Skin of body (tissue), 3 donors: ENCODE measurements around the gene CFAP70. TPM values are rescaled to one million over a fixed set of nuclear protein-coding genes. Genes with fewer than 3 reads are reported as not detected.

Source experiments
- DNase-seq: peaks from one replicate; lab custom pipeline; 2025; lab: John Stamatoyannopoulos, UW
- small RNA-seq: library from RNA; depleted of rRNA; stranded (forward); fragments of <200 nt; gene quantifications from one replicate; pipeline ENCODE3, GENCODE V24; 2014; ENCODE audit warnings: low replicate concordance
- total RNA-seq: library from RNA; depleted of rRNA; stranded (reverse); fragments of >200 nt; gene quantifications from one replicate; pipeline ENCODE4 v1.2.3, GENCODE V29; 2014

Gene CFAP70
- total RNA-seq, 1 donor from 2014 or later, result 3.4 TPM

- no peak for DNase-seq
These were observed 140.1 kb downstream of the CFAP70 start for GRCh38 chr10:73218431-73219191.

GRCh38 chr10:73217628-73218027 is 141.0 kb downstream of the CFAP70 start:
- DNase-seq, result no peak

DNA sequence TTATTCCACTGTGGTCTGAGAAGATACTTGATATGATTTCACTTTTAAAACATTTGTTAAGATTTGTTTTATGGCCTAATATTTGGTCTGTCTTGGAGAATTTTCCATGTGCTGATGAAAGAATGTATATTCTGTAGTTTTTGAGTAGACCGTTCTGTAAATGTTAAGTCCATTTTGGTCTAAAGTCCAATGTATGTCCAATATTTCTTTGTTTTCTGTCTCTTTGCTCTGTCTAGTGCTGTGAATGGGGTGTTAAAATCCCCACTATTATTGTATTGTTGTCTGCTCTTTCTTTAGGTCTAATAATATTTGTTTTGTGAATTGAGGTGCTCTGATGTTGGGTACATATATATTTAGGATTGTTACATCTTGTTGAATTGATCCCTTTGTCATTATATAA is 142.9 kb downstream of the CFAP70 start:
- no peak for DNase-seq

GRCh38 chr10:73211106-73211811 is 147.4 kb downstream of the CFAP70 start:
- no peak for DNase-seq

GRCh38 chr10:73210395-73211105 is 148.1 kb downstream of the CFAP70 start:
- no peak for DNase-seq

- DNase-seq, result no peak
These were observed 149.0 kb downstream of the CFAP70 start for GRCh38 chr10:73209705-73210104.

DNA sequence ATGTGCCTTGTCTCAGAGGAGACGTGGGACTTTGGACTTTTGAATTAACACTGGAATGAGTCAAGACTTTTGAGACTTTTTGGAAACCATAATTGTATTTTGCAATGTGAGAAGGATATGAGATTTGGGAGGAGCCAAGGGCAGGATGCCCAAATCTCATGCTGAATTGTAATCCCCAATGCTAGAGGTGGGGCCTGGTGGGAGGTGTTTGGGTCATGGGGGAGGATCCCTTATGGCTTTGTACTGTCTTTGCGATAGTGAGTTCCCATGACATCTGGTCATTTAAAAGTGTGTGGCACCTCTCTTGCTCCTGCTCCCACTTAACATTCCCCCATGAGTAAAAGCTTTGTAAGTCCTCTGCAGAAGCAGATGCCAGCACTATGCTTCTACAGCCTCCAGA is 150.8 kb downstream of the CFAP70 start:
- no peak for DNase-seq

DNA sequence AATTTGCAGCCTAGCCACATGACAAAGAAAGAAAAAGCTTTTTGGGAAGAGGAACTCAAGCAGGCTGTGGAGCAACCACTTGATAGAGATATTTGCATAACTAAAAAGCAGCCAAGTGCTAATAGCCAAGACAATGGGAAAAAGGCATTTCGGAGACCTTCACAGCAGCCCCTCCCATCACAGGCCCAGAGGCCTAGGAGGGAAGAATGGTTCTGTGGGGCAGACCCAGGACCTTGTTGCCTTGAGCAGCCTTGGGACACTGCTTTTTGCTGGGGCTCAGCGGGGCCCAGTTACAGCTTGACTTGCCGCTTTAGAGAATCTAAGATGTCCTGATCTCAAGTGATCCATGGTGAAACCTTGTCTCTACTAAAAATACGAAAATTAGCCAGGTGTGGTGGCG is 152.3 kb downstream of the CFAP70 start:
- DNase-seq, result no peak

DNA sequence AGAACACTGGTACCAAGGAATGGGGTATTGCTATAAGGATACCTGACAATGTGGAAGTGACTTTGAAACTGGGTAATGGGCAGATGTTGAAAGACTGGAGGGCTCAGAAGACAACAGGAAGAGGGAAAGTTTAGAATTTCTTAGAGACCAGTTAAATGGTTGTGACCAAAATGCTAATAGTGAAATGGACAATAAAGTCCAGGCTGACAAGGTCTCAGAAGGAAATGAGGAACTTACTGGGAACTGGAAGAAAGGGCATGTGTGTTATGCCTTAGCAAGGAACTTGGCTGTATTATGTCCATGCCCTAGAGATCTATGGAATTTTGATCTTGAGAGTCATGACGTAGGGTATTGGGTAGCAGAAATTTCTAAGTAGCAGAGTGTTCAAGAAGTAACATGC is 152.8 kb downstream of the CFAP70 start:
- no peak for DNase-seq

GRCh38 chr10:73205081-73205480 is 153.6 kb downstream of the CFAP70 start:
- no peak for DNase-seq

Small RNA genes within 50 kb of the gene (small RNA-seq; reads per million reads assigned to genes)
- gene RF00019, result not detected
- not detected for gene RNU6-833P

Other genes with a start within 250 kb of the CFAP70 start
- 0.59 TPM for gene NUDT13, start 248.4 kb downstream of the CFAP70 start, total RNA-seq
- 25.8 TPM for gene ECD, start 190.9 kb downstream of the CFAP70 start, total RNA-seq
- 25.6 TPM for gene FAM149B1, start 190.7 kb downstream of the CFAP70 start, total RNA-seq
- gene DNAJC9, start 111.6 kb downstream of the CFAP70 start, total RNA-seq, result 17.2 TPM
- 35.4 TPM for gene MRPS16, start 106.2 kb downstream of the CFAP70 start, total RNA-seq
- gene ANXA7, start 55.2 kb upstream of the CFAP70 start, total RNA-seq, result 47.4 TPM
- 9.1 TPM for gene MSS51, start 74.7 kb upstream of the CFAP70 start, total RNA-seq
- gene PPP3CB, start 137.2 kb upstream of the CFAP70 start, total RNA-seq, result 61.3 TPM
- 34.8 TPM for gene USP54, start 232.5 kb upstream of the CFAP70 start, total RNA-seq